HEK293 (cell line): ENCODE results near the gene DNAJA1.
A peak's percentile ranks its signal among the peaks of the same experiment; 100 is the strongest.

Experiments
- CTCF ChIA-PET: fragments of 350-600 bp; formaldehyde crosslinking; extraction: SDS; loops from one replicate; lab custom pipeline; 2021; ENCODE audit warnings: antibody characterized with exemption; lab: Yijun Ruan, JAX
- POLR2A ChIA-PET: fragments of 300-600 bp; formaldehyde crosslinking; extraction: SDS; loops from one replicate; lab custom pipeline; 2020; ENCODE audit warnings: antibody characterized with exemption, inconsistent platforms; lab: Yijun Ruan, JAX
- H3K27ac ChIP-seq: fragments of 200-500 bp; sonication (Bioruptor generic); 2 replicates; pipeline ENCODE4 v1.5.1; 2014; ENCODE audit warnings: low read depth, low read length, control low read depth, inconsistent platforms; ENCODE audit errors: extremely low read depth
- H3K36me3 ChIP-seq, 2 experiments: fragments of 200-500 bp in 1 of 2; sonication (Bioruptor generic) in 1 of 2; 1 replicate in 1 of 2; 2 replicates in 1 of 2; pipeline ENCODE4 v1.5.1; 2014 to 2017; ENCODE audit warnings: inconsistent platforms in 2 of 2, low read length in 2 of 2; ENCODE audit not compliant: control insufficient read depth in 2 of 2, insufficient read depth in 1 of 2
- H3K4me1 ChIP-seq: fragments of 200-500 bp; sonication (Bioruptor generic); 2 replicates; pipeline ENCODE4 v1.5.1; 2014; ENCODE audit warnings: mild to moderate bottlenecking, low read length, inconsistent platforms; ENCODE audit not compliant: control insufficient read depth, insufficient read depth
- H3K4me3 ChIP-seq: 2 replicates; pipeline ENCODE4 v1.5.1; 2011; ENCODE audit warnings: low read depth, mild to moderate bottlenecking, control low read depth, low read length, moderate library complexity
- H3K9me3 ChIP-seq: fragments of 200-500 bp; sonication (Bioruptor generic); 2 replicates; pipeline ENCODE4 v1.5.1; 2014; ENCODE audit warnings: low read depth, low read length, inconsistent platforms; ENCODE audit not compliant: control insufficient read depth, insufficient read depth
- FEZF1 ChIP-seq: fragments of 450-650 bp; formaldehyde crosslinking; IDR thresholded peaks from 2 replicates; pipeline ENCODE4 v1.5.1; 2016; ENCODE audit warnings: missing biosample characterization, missing genetic modification characterization
- ZFP3 ChIP-seq: fragments of 450-650 bp; formaldehyde crosslinking; IDR thresholded peaks from 2 replicates; pipeline ENCODE4 v1.5.1; 2016; ENCODE audit warnings: low read depth, missing biosample characterization, missing genetic modification characterization
- ZNF174 ChIP-seq: fragments of 450-650 bp; formaldehyde crosslinking; IDR thresholded peaks from 2 replicates; pipeline ENCODE4 v1.5.0; 2017; ENCODE audit warnings: missing biosample characterization, mild to moderate bottlenecking, missing genetic modification characterization
- ZNF274 ChIP-seq, 2 experiments: fragments of 200-500 bp in 1 of 2; fragments of 450-650 bp in 1 of 2; sonication (Bioruptor generic) in 1 of 2; formaldehyde crosslinking in 1 of 2; IDR thresholded peaks; 2 replicates each; pipeline versions ENCODE4 v1.5.1 to v1.6.1; 2014 to 2016; ENCODE audit warnings: borderline replicate concordance in 1 of 2, inconsistent platforms in 1 of 2, low read length in 1 of 2, missing biosample characterization in 1 of 2, missing genetic modification characterization in 1 of 2
- ZNF626 ChIP-seq: fragments of 450-650 bp; sonication (Bioruptor Pico); formaldehyde crosslinking; IDR thresholded peaks from 2 replicates; pipeline ENCODE4 v1.5.1; 2018; ENCODE audit warnings: missing biosample characterization, missing genetic modification characterization, inconsistent platforms
- ZNF704 ChIP-seq: fragments of 450-650 bp; formaldehyde crosslinking; IDR thresholded peaks from 2 replicates; pipeline ENCODE4 v1.5.1; 2016; ENCODE audit warnings: missing biosample characterization, missing genetic modification characterization
- ZNF830 ChIP-seq: fragments of 450-650 bp; IDR thresholded peaks from 2 replicates; pipeline ENCODE4 v1.5.0; 2018; ENCODE audit warnings: missing biosample characterization, missing genetic modification characterization, low read depth, mild to moderate bottlenecking, moderate library complexity
- ZSCAN18 ChIP-seq: fragments of 450-650 bp; formaldehyde crosslinking; IDR thresholded peaks from 2 replicates; pipeline ENCODE4 v1.5.1; 2016; ENCODE audit warnings: missing biosample characterization, missing genetic modification characterization
- TF ChIP-seq, protein P1 (sequence below): fragments of 450-650 bp; formaldehyde crosslinking; IDR thresholded peaks from 2 replicates; pipeline ENCODE4 v1.5.1; 2017; ENCODE audit warnings: missing biosample characterization, missing genetic modification characterization
- TF ChIP-seq, protein P2 (sequence below): sonication (generic); formaldehyde crosslinking; IDR thresholded peaks from 2 replicates; pipeline ENCODE4 v1.8.1; 2022; ENCODE audit warnings: mild to moderate bottlenecking, moderate library complexity, missing genetic modification reagents

DNAJA1 gene

GRCh38 chr9:33022755-33023154 lies 2.3 kb upstream of the DNAJA1 start (continued):
- TF ChIP-seq, protein P1, sequence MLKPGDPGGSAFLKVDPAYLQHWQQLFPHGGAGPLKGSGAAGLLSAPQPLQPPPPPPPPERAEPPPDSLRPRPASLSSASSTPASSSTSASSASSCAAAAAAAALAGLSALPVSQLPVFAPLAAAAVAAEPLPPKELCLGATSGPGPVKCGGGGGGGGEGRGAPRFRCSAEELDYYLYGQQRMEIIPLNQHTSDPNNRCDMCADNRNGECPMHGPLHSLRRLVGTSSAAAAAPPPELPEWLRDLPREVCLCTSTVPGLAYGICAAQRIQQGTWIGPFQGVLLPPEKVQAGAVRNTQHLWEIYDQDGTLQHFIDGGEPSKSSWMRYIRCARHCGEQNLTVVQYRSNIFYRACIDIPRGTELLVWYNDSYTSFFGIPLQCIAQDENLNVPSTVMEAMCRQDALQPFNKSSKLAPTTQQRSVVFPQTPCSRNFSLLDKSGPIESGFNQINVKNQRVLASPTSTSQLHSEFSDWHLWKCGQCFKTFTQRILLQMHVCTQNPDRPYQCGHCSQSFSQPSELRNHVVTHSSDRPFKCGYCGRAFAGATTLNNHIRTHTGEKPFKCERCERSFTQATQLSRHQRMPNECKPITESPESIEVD (tag by site-specific recombination), result no peak

GRCh38 chr9:33023661-33024060 lies 1.4 kb upstream of the DNAJA1 start:
- peak overlapping the region; percentile 77; the same call in 1 of the 2 replicates for H3K4me3 ChIP-seq
- H3K36me3 ChIP-seq, result peaks cover 4 to 53% of the 10 kb centered on the region in 2 experiments; a peak in 2 of 3 replicates
- ChIA-PET CTCF (interaction anchor here (0.6 to 1.0 kb wide), 2 partner anchors 23 to 442 kb away, joined by 3 to 5 read pairs; no protein-coding TSS in a partner anchor), POLR2A (interaction anchor here (1.9 to 6.1 kb wide), 5 partner anchors 10 to 498 kb away, joined by 6 to 95 read pairs (median 30); partner anchors contain the start of genes APTX and RIGI)
- TF ChIP-seq ZFP3 (no peak), FEZF1 (tag by site-specific recombination) (no peak)
- TF ChIP-seq, protein P2, sequence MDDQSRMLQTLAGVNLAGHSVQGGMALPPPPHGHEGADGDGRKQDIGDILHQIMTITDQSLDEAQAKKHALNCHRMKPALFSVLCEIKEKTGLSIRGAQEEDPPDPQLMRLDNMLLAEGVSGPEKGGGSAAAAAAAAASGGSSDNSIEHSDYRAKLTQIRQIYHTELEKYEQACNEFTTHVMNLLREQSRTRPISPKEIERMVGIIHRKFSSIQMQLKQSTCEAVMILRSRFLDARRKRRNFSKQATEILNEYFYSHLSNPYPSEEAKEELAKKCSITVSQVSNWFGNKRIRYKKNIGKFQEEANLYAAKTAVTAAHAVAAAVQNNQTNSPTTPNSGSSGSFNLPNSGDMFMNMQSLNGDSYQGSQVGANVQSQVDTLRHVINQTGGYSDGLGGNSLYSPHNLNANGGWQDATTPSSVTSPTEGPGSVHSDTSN, result no peak
- no peaks in the 10 kb centered on the region for H3K9me3 ChIP-seq
- H3K4me1 ChIP-seq, result no peaks in the 10 kb centered on the region; the same call in 1 of the 2 replicates
- H3K27ac ChIP-seq, result no peak overlapping the region; the same call in 1 of the 2 replicates

GRCh38 chr9:33024126-33024965 lies 727 bp upstream of the DNAJA1 start:
- no peaks in the 10 kb centered on the region for H3K9me3 ChIP-seq
- ChIA-PET CTCF (interaction anchor here (0.7 to 1.0 kb wide), 6 partner anchors 111 to 452 kb away, joined by 3 to 4 read pairs (median 3); no protein-coding TSS in a partner anchor), POLR2A (interaction anchor here (0.6 to 6.1 kb wide), 41 partner anchors 10 to 1614 kb away, joined by 3 to 95 read pairs (median 7); partner anchors contain the start of genes ACO1, APTX, B4GALT1 and BAG1)
- H3K4me3 ChIP-seq, result peak overlapping the region; percentile 77
- H3K27ac ChIP-seq, result peak overlapping the region; percentile 94
- TF ChIP-seq ZNF174 (no peak), ZNF830 (tag by site-specific recombination) (no peak), ZNF704 (tag by site-specific recombination) (no peak), ZNF626 (tag by site-specific recombination) (no peak), ZSCAN18 (no peak), ZNF274 (IDR thresholded peaks at IDR 0.05; ENCODE audit: low read length) (no peak), ZNF274 (tag by site-specific recombination; IDR thresholded peaks at IDR 0.05; ENCODE audit: borderline replicate concordance) (no peak)
- H3K4me1 ChIP-seq, result no peaks in the 10 kb centered on the region; the same call in 1 of the 2 replicates
- peaks cover 4 to 57% of the 10 kb centered on the region in 2 experiments; a peak in 2 of 3 replicates for H3K36me3 ChIP-seq
